Psoas muscle (tissue), 8 donors: ENCODE data around the gene FOXN3. TPM values are rescaled to one million over a fixed set of nuclear protein-coding genes. Genes with fewer than 3 reads are reported as not detected.

Experiments
- ATAC-seq, 4 donors: fragments of 200-7000 bp; cut with Tn5 transposase; one replicate each; pipeline ENCODE4 v1.9.1; 2020; ENCODE audit warnings: moderate library complexity in 3 of 4, mild to moderate bottlenecking in 2 of 4
- DNase-seq, 2 donors: peaks; one replicate each; pipeline ENCODE4 v3.0.0-alpha.2; 2020
- H3K27ac ChIP-seq: fragments of 200-600 bp; one replicate; pipeline ENCODE4 v1.8.0; 2022
- H3K27me3 ChIP-seq, 3 donors: fragments of 200-600 bp in 1 of 3; one replicate each; pipeline versions ENCODE4 v1.6.1 to v1.8.0; 2013 to 2022; ENCODE audit warnings: low read length in 2 of 3, mild to moderate bottlenecking in 2 of 3, moderate library complexity in 1 of 3; ENCODE audit not compliant: insufficient read depth in 3 of 3
- H3K36me3 ChIP-seq, 2 donors: fragments of 200-600 bp in 1 of 2; one replicate each; pipeline versions ENCODE4 v1.6.1 to v1.8.0; 2013 to 2022; ENCODE audit warnings: low read depth in 1 of 2, mild to moderate bottlenecking in 1 of 2, moderate library complexity in 1 of 2; ENCODE audit not compliant: insufficient read depth in 1 of 2
- H3K4me1 ChIP-seq: fragments of 200-600 bp; one replicate; pipeline ENCODE4 v1.8.0; 2022
- H3K4me3 ChIP-seq: fragments of 200-600 bp; one replicate; pipeline ENCODE4 v1.8.0; 2022; ENCODE audit warnings: mild to moderate bottlenecking
- H3K9me3 ChIP-seq: fragments of 200-600 bp; one replicate; pipeline ENCODE4 v1.8.0; 2022
- CTCF ChIP-seq: fragments of 200-600 bp; IDR thresholded peaks from one replicate; pipeline ENCODE4 v1.8.0; 2022; ENCODE audit warnings: antibody characterized with exemption
- WGBS, 3 donors: extraction: QIAGEN DNeasy Blood & Tissue Kit; methylation state at CpG; one replicate each; pipeline versions ENCODE4 v1.1.6 to v1.1.7; 2013; 5-methylcytosine and 5-hydroxymethylcytosine counted together
- intact Hi-C, 2 donors: fragments of 100-400 bp; cut with DNase I; formaldehyde crosslinking; loops; one replicate each; pipeline versions ENCODE4 v1.11.0 to v1.14.2; 2022
- polyA plus RNA-seq, 3 donors: library from polyadenylated mRNA; stranded (reverse); fragments of 200-250 nt; gene quantifications; one replicate each; pipeline ENCODE4 v1.2.3, GENCODE V29; 2013
- total RNA-seq, 4 donors: library from RNA; stranded (reverse); fragmentation: NEBNext Ultra II Directional in 2 of 4; extraction: Animal tissue kit (Norgen Biotek cat#: 25700) in 2 of 4; gene quantifications; one replicate each; pipeline versions ENCODE4 v1.2.1 to v1.2.4, GENCODE V29; 2021 to 2023
- donor health status: healthy with polysubstance abuse.
- donor health status: DM: no; HTN: no; CAD: no; lungs with moderate emphysema.
- donor health status: Bipolar disorder and iron deficiency.
- donor health status: healthy.
- donor health status: DM: yes; HTN: yes; CAD: no.
- donor health status: DM: no; HTN: no; CAD: no.
- donor health status: DM: no; HTN: no; CAD: no.
- donor health status: DM: yes; HTN: yes; CAD: no.

FOXN3 gene
- total and polyA plus RNA-seq, 7 donors, result 10.1 to 123 (median 73.6) TPM

GRCh38 chr14:89425931-89426330, 8.9 kb upstream of the FOXN3 start:
- 72 to 73% (median 72%) methylated on average over 6 of the region's 6 CpGs for WGBS, 3 donors
- H3K27ac ChIP-seq, result no peak overlapping the region
- no peak for TF ChIP-seq CTCF
- no peaks in the 10 kb centered on the region for H3K27me3 ChIP-seq
- no peak overlapping the region for H3K4me3 ChIP-seq
- no peaks in the 10 kb centered on the region for H3K9me3 ChIP-seq
- H3K4me1 ChIP-seq, result peaks cover 41% of the 10 kb centered on the region
- intact Hi-C loops, result loop anchor here (10.0 kb wide), 1 partner anchor 489 kb away; no protein-coding TSS in a partner anchor
- ATAC-seq, result peak in 3 of 4 donors; percentile 37 to 50 (median 38)
- DNase-seq, result no peak
- no peaks in the 10 kb centered on the region for H3K36me3 ChIP-seq

GRCh38 chr14:89424241-89424640, 7.2 kb upstream of the FOXN3 start:
- ATAC-seq, result no peak
- no peak for TF ChIP-seq CTCF
- no peaks in the 10 kb centered on the region for H3K9me3 ChIP-seq
- H3K4me3 ChIP-seq, result no peak overlapping the region
- peaks cover 28% of the 10 kb centered on the region for H3K4me1 ChIP-seq
- no peaks in the 10 kb centered on the region for H3K27me3 ChIP-seq
- no peak for DNase-seq
- H3K36me3 ChIP-seq, result no peaks in the 10 kb centered on the region
- no peak overlapping the region for H3K27ac ChIP-seq
- intact Hi-C loops, result loop anchor here (5.0 to 10.0 kb wide), 2 partner anchors 193 to 491 kb away; no protein-coding TSS in a partner anchor
- WGBS, 3 donors, result 86 to 87% (median 86%) methylated on average over 6 of the region's 6 CpGs

GRCh38 chr14:89422952-89423345, 5.9 kb upstream of the FOXN3 start:
- peaks cover 22% of the 10 kb centered on the region for H3K4me1 ChIP-seq
- H3K9me3 ChIP-seq, result no peaks in the 10 kb centered on the region
- DNase-seq, result no peak
- no peaks in the 10 kb centered on the region for H3K36me3 ChIP-seq
- H3K27me3 ChIP-seq, result no peaks in the 10 kb centered on the region
- intact Hi-C loops, result loop anchor here (5.0 to 10.0 kb wide), 2 partner anchors 194 to 492 kb away; no protein-coding TSS in a partner anchor
- ATAC-seq, result peak in 1 of 4 donors; percentile 68
- WGBS, 3 donors, result 42 to 54% (median 47%) methylated on average over 5 of the region's 5 CpGs
- H3K27ac ChIP-seq, result peak overlapping the region; percentile 50
- no peak for TF ChIP-seq CTCF
- H3K4me3 ChIP-seq, result no peak overlapping the region

- peak overlapping the region; percentile 50 for H3K27ac ChIP-seq
- no peak overlapping the region for H3K4me3 ChIP-seq
- no peaks in the 10 kb centered on the region for H3K27me3 ChIP-seq
- H3K36me3 ChIP-seq, result no peaks in the 10 kb centered on the region
- no peaks in the 10 kb centered on the region for H3K9me3 ChIP-seq
- DNase-seq (no peak), ATAC-seq (no peak)
- peaks cover 19% of the 10 kb centered on the region for H3K4me1 ChIP-seq
- WGBS, 3 donors, result 65 to 68% (median 67%) methylated on average over 11 of the region's 11 CpGs
- TF ChIP-seq CTCF, result no peak
- intact Hi-C loops, result loop anchor here (5.0 to 10.0 kb wide), 2 partner anchors 195 to 492 kb away; no protein-coding TSS in a partner anchor
These were observed 5.3 kb upstream of the FOXN3 start for GRCh38 chr14:89422181-89422951.
